RWPE2 (cell line): ENCODE results near the gene USP32.
"Not testable (repeated sequence)": the region's sequence is repeated elsewhere in the genome, so short reads cannot be mapped to it uniquely, and the experiment has no call there.

Source experiments
- ATAC-seq: fragments of 200-7000 bp; cut with Tn5 transposase; 3 replicates; pipeline ENCODE4 v1.9.1; 2021; ENCODE audit warnings: low read depth
- DNase-seq: peaks from one replicate; pipeline ENCODE4 v3.0.0-alpha.2; 2020; ENCODE audit warnings: low spot score
- H3K27ac ChIP-seq: fragments of 450-650 bp; 2 replicates; pipeline ENCODE4 v1.5.1; 2017; ENCODE audit warnings: mild to moderate bottlenecking; ENCODE audit not compliant: poor library complexity, severe bottlenecking
- H3K27me3 ChIP-seq: fragments of 250-450 bp; sonication (Bioruptor Pico); 2 replicates; pipeline ENCODE4 v1.5.1; 2021; ENCODE audit warnings: mild to moderate bottlenecking, moderate library complexity; ENCODE audit not compliant: insufficient read depth, poor library complexity, severe bottlenecking
- H3K36me3 ChIP-seq: fragments of 250-450 bp; sonication (Bioruptor Pico); 2 replicates; pipeline ENCODE4 v1.5.1; 2020; ENCODE audit warnings: low read depth, mild to moderate bottlenecking, moderate library complexity
- H3K4me1 ChIP-seq: fragments of 250-450 bp; sonication (Bioruptor Pico); 2 replicates; pipeline ENCODE4 v1.5.1; 2021; ENCODE audit warnings: mild to moderate bottlenecking, moderate library complexity; ENCODE audit not compliant: insufficient read depth, poor library complexity, severe bottlenecking
- H3K4me3 ChIP-seq: fragments of 250-450 bp; sonication (Bioruptor Pico); 2 replicates; pipeline ENCODE4 v1.5.1; 2021; ENCODE audit warnings: mild to moderate bottlenecking, moderate library complexity; ENCODE audit not compliant: severe bottlenecking
- H3K9me3 ChIP-seq: fragments of 250-450 bp; sonication (Bioruptor Pico); 2 replicates; pipeline ENCODE4 v1.5.1; 2021; ENCODE audit warnings: mild to moderate bottlenecking, moderate library complexity; ENCODE audit not compliant: severe bottlenecking
- CTCF ChIP-seq: fragments of 450-650 bp; IDR thresholded peaks from one replicate; pipeline ENCODE4 v1.5.1; 2017; ENCODE audit warnings: mild to moderate bottlenecking, moderate library complexity; ENCODE audit not compliant: poor library complexity, severe bottlenecking

USP32 gene

GRCh38 chr17:60386147-60387058, 5.5 kb downstream of the USP32 start:
- Histone ChIP-seq H3K4me1 (peaks cover 25% of the 10 kb centered on the region), H3K4me3 (no peak overlapping the region), H3K27ac (no peak overlapping the region), H3K36me3 (peaks cover 12% of the 10 kb centered on the region), H3K27me3 (no peaks in the 10 kb centered on the region), H3K9me3 (no peaks in the 10 kb centered on the region)
- DNase-seq: no peak
- ATAC-seq: no peak
- no peak for TF ChIP-seq CTCF

GRCh38 chr17:60384921-60385320, 7.0 kb downstream of the USP32 start:
- Histone ChIP-seq H3K4me1 (peaks cover 17% of the 10 kb centered on the region), H3K36me3 (peaks cover 13% of the 10 kb centered on the region)
- H3K9me3 ChIP-seq, H3K4me3 ChIP-seq, H3K27ac ChIP-seq, H3K27me3 ChIP-seq, DNase-seq, ATAC-seq: not testable (repeated sequence)

DNA sequence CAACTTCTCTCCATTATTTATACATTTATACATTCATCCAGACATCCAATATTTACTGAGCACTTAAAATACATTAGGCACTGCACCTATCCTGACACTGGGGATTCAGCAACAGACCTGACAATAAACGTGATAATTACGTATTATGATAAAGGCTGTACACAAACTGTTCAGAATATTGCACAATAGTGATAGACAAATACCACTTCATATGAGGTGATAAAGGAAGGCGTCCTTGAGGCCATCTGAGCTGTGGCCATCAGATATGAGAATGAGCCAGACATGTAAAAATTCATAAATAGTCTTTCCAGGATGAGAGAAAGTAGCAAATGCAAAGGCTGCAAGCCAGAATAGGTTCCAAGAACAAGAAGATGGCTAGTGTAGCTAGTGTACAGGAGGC, 8.6 kb downstream of the USP32 start:
- ATAC-seq: no peak
- TF ChIP-seq CTCF: no peak
- Histone ChIP-seq H3K9me3 (no peaks in the 10 kb centered on the region), H3K4me1 (peaks cover 10% of the 10 kb centered on the region), H3K4me3 (no peak overlapping the region), H3K27me3 (no peaks in the 10 kb centered on the region), H3K36me3 (peaks cover 21% of the 10 kb centered on the region), H3K27ac (no peak overlapping the region)
- DNase-seq: no peak

DNA sequence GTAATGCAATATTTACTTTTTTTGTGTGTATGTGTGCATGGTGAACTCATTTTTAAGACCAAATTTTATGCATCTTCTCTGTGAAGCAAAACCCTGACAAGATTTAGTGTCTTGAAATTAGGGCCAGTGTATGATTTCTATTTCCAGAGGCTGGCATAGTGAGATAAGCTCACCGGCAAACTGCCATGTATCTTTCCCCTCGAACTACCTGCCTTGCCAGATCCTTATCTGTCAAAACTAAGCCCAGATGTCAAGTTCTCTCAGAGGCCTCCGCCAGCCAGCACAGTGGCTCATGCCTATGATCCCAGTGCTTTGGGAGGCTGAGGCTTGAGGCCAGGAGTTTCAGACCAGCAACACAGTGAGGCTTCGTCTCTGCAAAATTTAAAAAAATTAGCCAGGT, 10.0 kb downstream of the USP32 start:
- peaks cover 25% of the 10 kb centered on the region for H3K36me3 ChIP-seq
- TF ChIP-seq CTCF: no peak
- no peak overlapping the region for H3K4me3 ChIP-seq
- H3K27ac ChIP-seq: no peak overlapping the region
- DNase-seq: no peak
- H3K9me3 ChIP-seq: no peaks in the 10 kb centered on the region
- no peak for ATAC-seq
- no peaks in the 10 kb centered on the region for H3K27me3 ChIP-seq
- peaks cover 6% of the 10 kb centered on the region for H3K4me1 ChIP-seq

DNA sequence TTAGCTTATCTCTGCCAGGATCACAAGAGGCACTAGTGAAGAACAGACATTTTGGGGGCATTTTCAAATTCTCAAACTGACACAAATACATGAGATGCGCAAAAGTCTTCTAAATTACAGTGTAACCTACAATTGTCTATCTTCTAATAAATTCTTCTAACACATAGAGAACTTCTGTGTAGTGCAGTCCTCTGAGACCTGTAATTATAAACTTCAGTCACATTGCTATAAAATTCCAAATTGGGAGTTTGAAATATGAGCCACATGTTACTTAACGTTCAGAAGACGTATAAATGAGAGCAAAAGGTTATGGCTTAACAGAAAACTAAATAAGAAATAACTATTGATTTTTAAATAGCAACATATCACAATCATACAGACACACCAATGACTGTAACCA, 12.5 kb downstream of the USP32 start:
- H3K4me1 ChIP-seq, H3K4me3 ChIP-seq, DNase-seq, H3K27ac ChIP-seq, H3K27me3 ChIP-seq, ATAC-seq, H3K9me3 ChIP-seq: not testable (repeated sequence)
- peaks cover 29% of the 10 kb centered on the region for H3K36me3 ChIP-seq

GRCh38 chr17:60378187-60378586, 13.7 kb downstream of the USP32 start:
- not testable (repeated sequence) for H3K27me3 ChIP-seq, ATAC-seq, H3K4me3 ChIP-seq, H3K9me3 ChIP-seq, H3K4me1 ChIP-seq, DNase-seq, H3K27ac ChIP-seq
- H3K36me3 ChIP-seq: peaks cover 26% of the 10 kb centered on the region
